Caco-2 (cell line): ENCODE results near the gene ATXN7L1. TPM values are rescaled to one million over a fixed set of nuclear protein-coding genes. Genes with fewer than 3 reads are reported as not detected.
"Not testable (repeated sequence)": the region's sequence is repeated elsewhere in the genome, so short reads cannot be mapped to it uniquely, and the experiment has no call there.

ENCODE experiments used
- BruUV-seq: library from RNA; stranded (reverse); fragments of 400-500 nt; replicated peaks from 2 replicates; lab custom pipeline; 2021; lab: Mats Ljungman, UMichigan
- CTCF ChIA-PET: fragments of 300-600 bp; sonication (Branson Sonifier 250); formaldehyde crosslinking; loops from one replicate; lab custom pipeline; 2022; ENCODE audit warnings: antibody characterized with exemption; lab: Charles Lee
- POLR2A ChIA-PET: fragments of 300-600 bp; sonication (Branson Sonifier 250); formaldehyde crosslinking; loops from one replicate; lab custom pipeline; 2022; ENCODE audit warnings: antibody characterized with exemption; lab: Charles Lee
- DNase-seq, 2 experiments: peaks; one replicate each; pipeline versions ENCODE4 v3.0.0 to v3.0.0-alpha.2; 2020 to 2022
- H3K27me3 ChIP-seq: replicated peaks from 2 replicates; pipeline ENCODE4 v1.6.0; 2011; ENCODE audit warnings: low read length; ENCODE audit not compliant: control insufficient read depth, insufficient read depth
- H3K36me3 ChIP-seq: 2 replicates; pipeline ENCODE4 v1.5.1; 2011; ENCODE audit warnings: low read length; ENCODE audit not compliant: control insufficient read depth, insufficient read depth
- H3K4me1 ChIP-seq: fragments of 250-450 bp; sonication (Bioruptor Pico); 2 replicates; pipeline ENCODE4 v1.5.1; 2020; ENCODE audit warnings: mild to moderate bottlenecking
- H3K4me3 ChIP-seq: 2 replicates; pipeline ENCODE4 v1.5.1; 2011; ENCODE audit warnings: low read depth, mild to moderate bottlenecking, control low read depth, low read length
- H3K9me3 ChIP-seq: fragments of 250-450 bp; sonication (Bioruptor Pico); 2 replicates; pipeline ENCODE4 v1.5.1; 2020; ENCODE audit warnings: mild to moderate bottlenecking, moderate library complexity
- H3K27ac Mint-ChIP-seq: one replicate; pipeline ENCODE4 v1.8.0; 2022; ENCODE audit warnings: mixed read lengths; ENCODE audit not compliant: unreplicated experiment
- H3K27me3 Mint-ChIP-seq: one replicate; pipeline ENCODE4 v1.8.0; 2022; ENCODE audit warnings: mixed read lengths; ENCODE audit not compliant: insufficient read depth, unreplicated experiment
- H3K36me3 Mint-ChIP-seq: one replicate; pipeline ENCODE4 v1.8.0; 2022; ENCODE audit warnings: mild to moderate bottlenecking, mixed read lengths; ENCODE audit not compliant: insufficient read depth, unreplicated experiment
- H3K4me1 Mint-ChIP-seq: one replicate; pipeline ENCODE4 v1.8.0; 2022; ENCODE audit warnings: low read depth, mixed read lengths; ENCODE audit not compliant: unreplicated experiment
- H3K4me3 Mint-ChIP-seq: one replicate; pipeline ENCODE4 v1.8.0; 2022; ENCODE audit warnings: mild to moderate bottlenecking, moderate library complexity, mixed read lengths; ENCODE audit not compliant: unreplicated experiment
- H3K9me3 Mint-ChIP-seq: one replicate; pipeline ENCODE4 v1.8.0; 2022; ENCODE audit warnings: mixed read lengths; ENCODE audit not compliant: unreplicated experiment
- CTCF ChIP-seq, 2 experiments: fragments of 200-600 bp in 1 of 2; IDR thresholded peaks; 1 replicate in 1 of 2; 2 replicates in 1 of 2; pipeline versions ENCODE4 v1.5.1 to v1.8.0; 2011 to 2022; ENCODE audit warnings: antibody characterized with exemption in 1 of 2, control low read depth in 1 of 2, inconsistent platforms in 1 of 2, low read depth in 1 of 2, low read length in 1 of 2, mild to moderate bottlenecking in 1 of 2, moderate library complexity in 1 of 2; ENCODE audit not compliant: insufficient read depth in 1 of 2, severe bottlenecking in 1 of 2, unreplicated experiment in 1 of 2
- intact Hi-C: fragments of 100-400 bp; cut with micrococcal nuclease; formaldehyde crosslinking; loops from one replicate; pipeline ENCODE4 v1.10.0; 2022; ENCODE audit not compliant: unreplicated experiment
- total RNA-seq: library from RNA; stranded (reverse); gene quantifications from 2 replicates; pipeline ENCODE4 v1.2.3, GENCODE V29; 2022

Gene ATXN7L1
- total RNA-seq, 1 experiment from 2014 or later: 14.1 TPM

- no peak for DNase-seq
- H3K4me1 Mint-ChIP-seq: peaks cover 20% of the 10 kb centered on the region
- peaks cover 6% of the 10 kb centered on the region; the same call in 1 of the 2 replicates for H3K4me1 ChIP-seq
- no peaks in the 10 kb centered on the region for H3K27me3 ChIP-seq
- H3K27ac Mint-ChIP-seq: no peak overlapping the region
- intact Hi-C loops: no loop called here
- POLR2A ChIA-PET: no interaction called here
- CTCF ChIA-PET: no interaction called here
- no peak overlapping the region for H3K4me3 ChIP-seq
- BruUV-seq: no TSS peak
- no peak for TF ChIP-seq CTCF (IDR thresholded peaks at IDR 0.05; ENCODE audit: insufficient read depth in 1 of 2, low read depth in 1 of 2, low read length in 1 of 2, severe bottlenecking in 1 of 2, unreplicated experiment in 1 of 2)
- no peaks in the 10 kb centered on the region for H3K27me3 Mint-ChIP-seq
- H3K4me3 Mint-ChIP-seq: no peak overlapping the region
- no peaks in the 10 kb centered on the region for H3K9me3 Mint-ChIP-seq
- no peaks in the 10 kb centered on the region for H3K9me3 ChIP-seq
- no peaks in the 10 kb centered on the region for H3K36me3 Mint-ChIP-seq
- H3K36me3 ChIP-seq: no peaks in the 10 kb centered on the region
Measured at GRCh38 chr7:105851064-105851463, 25.3 kb downstream of the ATXN7L1 start.

- ChIA-PET CTCF (no interaction called here), POLR2A (no interaction called here)
- no peaks in the 10 kb centered on the region for H3K36me3 Mint-ChIP-seq
- no peak overlapping the region for H3K4me3 ChIP-seq
- H3K4me1 Mint-ChIP-seq: peaks cover 20% of the 10 kb centered on the region
- no peak for TF ChIP-seq CTCF (IDR thresholded peaks at IDR 0.05; ENCODE audit: insufficient read depth in 1 of 2, low read depth in 1 of 2, low read length in 1 of 2, severe bottlenecking in 1 of 2, unreplicated experiment in 1 of 2)
- no peak overlapping the region for H3K4me3 Mint-ChIP-seq
- H3K4me1 ChIP-seq: peaks cover 6% of the 10 kb centered on the region; the same call in 1 of the 2 replicates
- no TSS peak for BruUV-seq
- no peaks in the 10 kb centered on the region for H3K36me3 ChIP-seq
- intact Hi-C loops: no loop called here
- no peak overlapping the region for H3K27ac Mint-ChIP-seq
- 0 out of 2 replicates have a peak, but pooled peaks cover 4% of the 10 kb centered on the region for H3K9me3 ChIP-seq
- no peak for DNase-seq
- peaks cover 4% of the 10 kb centered on the region for H3K9me3 Mint-ChIP-seq
- no peaks in the 10 kb centered on the region for H3K27me3 Mint-ChIP-seq
- no peaks in the 10 kb centered on the region for H3K27me3 ChIP-seq
Measured at GRCh38 chr7:105849122-105849855, 27.1 kb downstream of the ATXN7L1 start.

GRCh38 chr7:105846404-105846803 is 30.0 kb downstream of the ATXN7L1 start:
- Histone ChIP-seq H3K9me3 (0 out of 2 replicates have a peak, but pooled peaks cover 5% of the 10 kb centered on the region), H3K4me1 (peaks cover 6% of the 10 kb centered on the region; the same call in 1 of the 2 replicates), H3K27me3 (no peaks in the 10 kb centered on the region), H3K36me3 (no peaks in the 10 kb centered on the region), H3K4me3 (no peak overlapping the region)
- Mint-ChIP-seq H3K4me3 (no peak overlapping the region), H3K9me3 (peaks cover 7% of the 10 kb centered on the region), H3K36me3 (no peaks in the 10 kb centered on the region), H3K27me3 (no peaks in the 10 kb centered on the region), H3K4me1 (peaks cover 20% of the 10 kb centered on the region), H3K27ac (no peak overlapping the region)
- no peak for DNase-seq
- intact Hi-C loops: no loop called here
- ChIA-PET CTCF (no interaction called here), POLR2A (no interaction called here)
- no peak for TF ChIP-seq CTCF (IDR thresholded peaks at IDR 0.05; ENCODE audit: insufficient read depth in 1 of 2, low read depth in 1 of 2, low read length in 1 of 2, severe bottlenecking in 1 of 2, unreplicated experiment in 1 of 2)
- no TSS peak for BruUV-seq

- H3K4me3 ChIP-seq, H3K36me3 Mint-ChIP-seq, H3K4me1 ChIP-seq, DNase-seq, POLR2A ChIA-PET, intact Hi-C loops, H3K27me3 ChIP-seq, BruUV-seq, H3K9me3 ChIP-seq, H3K27ac Mint-ChIP-seq, H3K9me3 Mint-ChIP-seq, H3K4me3 Mint-ChIP-seq, H3K4me1 Mint-ChIP-seq, H3K27me3 Mint-ChIP-seq, CTCF ChIA-PET, H3K36me3 ChIP-seq: not testable (repeated sequence)
Measured at GRCh38 chr7:105844681-105845080, 31.7 kb downstream of the ATXN7L1 start.
